ENCODE data around the gene ATXN7L2. TPM values are rescaled to one million over a fixed set of nuclear protein-coding genes. Genes with fewer than 3 reads are reported as not detected.

Gene ATXN7L2
- total RNA-seq, 1 experiment from 2014 or later, result 3.0 TPM

DNA sequence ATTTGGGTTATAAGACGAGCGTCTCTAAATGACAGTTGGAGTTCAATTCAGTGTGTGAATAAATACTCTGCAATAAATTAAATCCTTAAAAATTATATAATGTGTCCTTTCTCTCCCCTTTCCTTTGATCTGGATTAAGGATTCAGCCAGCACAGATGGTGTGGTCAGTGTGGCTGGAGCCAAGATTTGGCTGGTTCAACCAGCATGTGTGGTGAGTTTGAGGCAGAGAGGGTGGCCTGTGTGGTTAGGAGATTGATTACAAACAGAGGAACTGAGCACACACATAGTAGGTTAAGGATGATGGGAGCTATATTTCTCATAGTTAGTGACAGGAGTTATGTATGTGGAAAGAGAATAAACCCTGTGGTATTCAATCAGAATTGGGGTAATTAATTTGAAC lies 40.0 kb downstream of the ATXN7L2 start:
- DNase-seq (ENCODE audit: low read depth), result peak; percentile 82

DNA sequence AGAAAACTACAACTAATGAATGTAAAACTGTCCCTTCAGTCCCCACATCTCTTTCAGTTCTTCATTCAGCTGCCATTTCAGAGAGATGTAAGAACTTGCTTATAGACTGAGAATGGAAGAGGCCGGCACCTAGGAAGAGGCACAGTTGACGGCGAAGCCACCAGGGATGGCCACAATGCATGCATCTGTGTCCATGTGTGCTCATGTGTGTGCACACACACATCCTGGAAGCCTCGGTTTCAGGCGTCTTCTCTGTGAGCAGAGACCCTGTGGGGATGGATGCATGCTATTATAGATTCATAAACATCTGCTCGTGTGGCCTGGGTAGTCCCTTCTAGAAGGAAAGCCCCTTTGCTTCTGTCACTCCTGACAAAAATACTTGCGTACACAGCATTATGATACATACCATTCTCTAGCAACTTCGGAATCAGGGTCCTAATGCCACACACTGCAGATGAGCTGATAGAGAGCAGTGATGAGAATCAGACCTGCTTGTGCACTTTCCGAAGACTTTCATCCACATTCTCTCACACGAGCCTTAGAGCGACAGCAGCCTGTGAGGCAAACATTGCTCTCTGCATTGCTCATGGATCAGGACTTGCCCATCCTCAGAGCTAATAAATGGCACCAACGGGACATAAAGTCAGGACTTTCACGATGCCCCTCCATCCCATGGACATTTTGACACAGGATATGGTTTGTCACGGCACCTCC lies 43.5 kb downstream of the ATXN7L2 start:
- no peak for DNase-seq (ENCODE audit: low read depth)

DNA sequence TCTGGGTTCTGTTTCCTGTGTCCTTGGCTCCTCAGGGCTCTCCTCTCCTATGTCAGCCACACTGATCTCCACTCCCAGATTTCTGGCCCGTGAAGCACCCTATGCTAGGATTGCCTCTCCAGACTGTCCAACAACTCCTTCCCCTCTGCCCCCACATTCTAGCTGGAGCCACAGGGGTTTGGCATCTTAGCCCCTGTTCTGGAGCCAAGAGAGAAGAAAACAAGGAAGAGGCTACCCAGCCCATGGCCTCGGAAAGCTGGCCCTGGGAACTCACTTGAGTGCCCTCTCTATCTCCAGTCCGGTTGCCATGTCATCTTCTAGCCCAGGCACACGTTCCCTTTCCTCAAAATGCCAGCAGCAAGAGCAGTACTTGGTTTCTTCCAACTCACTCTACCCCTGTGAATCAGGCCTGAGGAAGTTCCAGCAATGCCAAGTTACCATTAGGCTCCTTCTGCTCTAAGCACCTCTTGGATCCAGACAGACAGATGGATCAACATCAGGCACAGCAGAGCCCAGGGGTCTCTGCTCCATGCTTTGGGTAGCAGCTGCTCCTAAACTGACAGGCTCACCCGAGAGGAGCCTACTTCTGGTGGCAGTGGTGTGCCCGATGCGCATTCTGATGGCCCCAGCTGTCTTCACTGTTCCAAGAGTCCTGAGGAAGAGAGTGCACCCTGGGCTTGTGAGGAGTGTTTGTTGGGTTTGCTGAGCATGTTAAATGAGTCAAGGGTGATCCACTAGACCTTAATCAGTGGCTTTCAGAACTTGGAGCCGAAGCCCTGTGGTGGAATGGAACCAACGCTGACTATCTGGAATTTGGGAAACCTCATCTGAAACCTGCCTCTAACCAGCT lies 44.4 kb downstream of the ATXN7L2 start:
- no peak for DNase-seq (ENCODE audit: low read depth)

DNA sequence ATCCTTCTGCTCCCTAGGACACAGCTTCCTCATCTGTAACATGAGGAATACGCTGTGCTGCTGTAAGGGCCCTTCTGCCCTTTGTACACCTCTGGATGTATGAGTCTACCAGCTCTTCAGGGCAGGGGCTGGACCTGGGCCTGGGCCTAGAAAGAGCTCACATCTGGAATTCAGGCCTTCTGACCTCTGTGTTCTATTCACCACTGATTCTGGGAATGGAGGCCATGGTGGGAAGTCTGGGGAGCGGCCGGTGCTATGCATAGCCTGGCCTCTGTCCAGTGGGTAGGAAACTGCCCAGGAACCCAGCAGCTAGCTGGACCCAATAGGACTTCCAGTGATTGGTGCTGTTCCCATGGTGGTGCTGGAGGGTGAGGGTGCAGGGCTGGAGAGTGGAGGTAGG lies 45.0 kb downstream of the ATXN7L2 start:
- no peak for DNase-seq (ENCODE audit: low read depth)

GRCh38 chr1:109529881-109530456 lies 46.3 kb downstream of the ATXN7L2 start:
- peak; percentile 67 for DNase-seq (ENCODE audit: low read depth)

- no peak for DNase-seq (ENCODE audit: low read depth)
These were observed 46.9 kb downstream of the ATXN7L2 start for GRCh38 chr1:109530457-109531087.

- no peak for DNase-seq (ENCODE audit: low read depth)
These were observed 47.7 kb downstream of the ATXN7L2 start for GRCh38 chr1:109531380-109531779.

- DNase-seq (ENCODE audit: low read depth), result no peak
These were observed 48.2 kb downstream of the ATXN7L2 start for GRCh38 chr1:109531826-109532364.

GRCh38 chr1:109532365-109533136 lies 48.8 kb downstream of the ATXN7L2 start:
- DNase-seq (ENCODE audit: low read depth), result peak; percentile 81

DNA sequence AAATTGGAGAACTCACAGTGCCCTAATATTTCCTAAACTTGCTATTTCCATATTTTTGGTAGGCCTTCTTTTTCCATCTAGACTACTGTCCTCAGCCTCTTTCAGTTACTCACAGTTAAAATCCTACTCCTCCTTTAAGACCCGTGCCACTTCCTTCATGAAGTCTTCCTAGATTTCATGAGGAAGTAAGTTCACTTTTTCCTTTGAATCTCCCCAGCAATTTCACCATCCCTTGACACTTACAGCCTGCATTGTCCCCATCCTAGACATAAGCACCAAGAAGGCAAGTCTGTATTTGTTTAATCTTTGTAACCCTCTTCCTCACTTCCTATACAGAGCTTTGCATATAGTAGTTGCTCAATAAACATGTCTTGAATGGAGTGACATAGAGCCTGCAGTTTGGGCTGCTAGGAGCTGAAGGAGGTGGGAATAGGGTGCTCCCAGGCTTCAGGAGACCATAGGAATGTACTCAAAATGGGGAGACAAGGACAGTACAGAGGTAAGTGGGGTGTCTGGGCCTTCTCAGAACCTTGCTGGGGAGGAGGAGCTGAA lies 50.7 kb downstream of the ATXN7L2 start:
- no peak for DNase-seq (ENCODE audit: low read depth)

- DNase-seq (ENCODE audit: low read depth), result peak; percentile 42
These were observed 51.8 kb downstream of the ATXN7L2 start for GRCh38 chr1:109535481-109535880.

DNA sequence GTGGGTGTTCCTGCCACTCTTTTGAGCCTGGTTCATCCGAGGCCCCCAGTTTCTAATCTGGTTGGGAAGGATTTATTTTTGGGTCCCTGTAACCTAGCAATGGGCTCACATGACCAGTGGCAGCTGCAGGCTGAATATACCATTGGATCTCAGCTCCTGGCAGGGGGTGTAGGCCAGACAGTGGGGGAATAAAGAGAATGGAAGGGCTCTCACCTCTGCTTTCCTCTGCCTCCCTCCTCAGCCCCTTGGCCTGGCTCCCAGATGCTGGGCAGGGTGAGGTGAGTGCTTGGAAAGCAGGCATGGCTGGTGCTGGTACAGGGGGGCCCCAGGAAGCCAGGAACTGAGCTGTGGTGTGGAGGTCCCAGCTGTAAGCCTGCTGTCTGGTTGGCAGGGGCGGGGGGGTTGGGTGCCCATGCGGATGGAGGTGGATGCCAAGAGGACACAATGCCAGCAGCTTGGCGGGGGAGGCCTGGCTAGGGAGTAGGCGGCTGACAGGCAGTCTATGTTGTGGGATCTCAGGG lies 52.3 kb downstream of the ATXN7L2 start:
- DNase-seq (ENCODE audit: low read depth), result no peak

DNA sequence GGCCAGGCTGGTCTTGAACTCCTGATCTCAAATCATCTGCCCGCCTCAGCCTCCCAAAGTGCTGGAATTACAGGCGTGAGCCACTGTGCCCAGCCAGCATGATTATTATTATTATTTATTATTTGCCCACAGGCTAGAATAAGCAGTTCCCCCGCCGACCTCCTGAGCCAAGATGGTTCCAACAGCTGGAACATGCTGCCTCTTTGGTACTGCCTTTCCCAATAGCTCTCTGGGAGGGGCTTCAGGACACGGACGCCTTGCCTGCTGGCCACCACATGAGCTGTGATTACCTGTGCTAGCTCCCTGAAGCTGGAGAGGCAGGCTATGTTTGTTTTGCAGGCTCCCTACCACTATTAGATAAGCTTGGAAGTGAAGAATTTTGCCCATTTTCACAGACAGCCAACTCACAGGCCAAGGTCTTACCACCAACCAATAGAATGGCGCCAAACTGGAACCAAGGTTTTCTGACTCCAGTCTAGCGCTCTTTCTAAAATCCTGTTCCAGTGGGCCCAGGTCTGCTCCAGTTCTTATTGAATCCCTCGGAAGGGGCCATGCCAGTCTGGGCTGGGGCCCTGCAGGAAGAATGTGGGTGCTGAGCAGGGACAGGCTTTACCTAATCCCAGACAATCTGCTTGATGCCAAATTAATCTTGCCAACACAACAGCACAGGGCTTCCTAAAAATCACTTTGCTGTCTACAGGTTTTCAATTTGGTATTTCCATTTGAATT lies 53.9 kb downstream of the ATXN7L2 start:
- DNase-seq (ENCODE audit: low read depth), result no peak

DNA sequence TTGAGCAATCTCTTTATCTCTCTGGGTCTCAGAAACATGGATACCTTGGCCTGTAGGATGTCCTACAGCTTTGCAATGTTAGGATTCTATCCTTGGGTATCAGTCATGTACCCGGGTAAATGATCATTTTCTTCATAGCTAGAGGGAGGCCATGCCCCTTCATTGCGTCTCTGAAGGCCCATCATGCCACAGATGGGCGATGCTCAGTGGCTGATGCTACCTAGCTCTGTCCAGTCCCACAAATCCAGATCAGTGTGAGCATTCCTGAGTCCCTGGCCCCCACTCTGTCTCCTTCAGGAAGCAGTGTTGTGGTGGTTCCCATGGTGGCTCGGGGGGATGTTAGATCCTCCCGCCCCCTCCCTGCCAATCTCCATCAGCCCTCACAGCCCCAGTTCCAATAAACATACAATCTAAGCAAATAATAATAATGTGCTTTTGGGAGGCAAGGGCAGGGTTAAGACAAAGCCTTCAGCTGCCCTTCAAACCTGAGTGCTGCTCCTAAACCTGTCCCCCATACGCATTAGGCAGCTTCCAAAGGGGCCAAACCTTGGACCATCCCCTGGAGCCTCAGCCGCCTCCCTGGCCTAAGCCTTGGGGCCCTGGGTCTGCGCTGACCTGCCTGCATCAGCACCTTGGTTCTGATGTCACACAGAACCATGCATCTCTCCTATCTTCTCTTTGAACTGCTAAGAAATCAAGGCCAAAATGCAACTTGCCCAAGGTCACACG lies 55.3 kb downstream of the ATXN7L2 start:
- no peak for DNase-seq (ENCODE audit: low read depth)

DNA sequence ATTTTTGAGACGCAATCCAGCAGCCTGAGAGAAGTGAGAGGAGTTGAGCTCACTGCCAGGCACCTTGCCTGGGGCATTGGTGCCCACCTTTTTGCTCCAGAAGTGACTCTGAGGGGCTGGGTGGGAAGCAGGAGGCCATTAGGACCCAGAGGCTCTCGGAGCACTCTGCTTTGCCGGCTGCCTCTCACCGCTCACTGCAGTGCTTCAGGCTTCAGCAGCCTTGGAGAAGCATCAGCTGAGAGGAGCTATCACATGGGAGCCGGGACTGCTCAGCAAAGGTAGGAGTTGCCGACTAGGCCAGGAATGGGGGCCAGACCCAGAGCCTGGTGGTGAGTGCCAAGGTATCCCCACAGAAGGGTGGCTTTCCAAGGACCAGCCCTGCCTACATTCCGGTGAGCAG lies 56.0 kb downstream of the ATXN7L2 start, which contains the start of gene GPR61:
Gene GPR61, plus strand, starts transcription at position 197 of the 400 bp plus-strand sequence. CDS start 3,151 bp downstream, outside the sequence.
- no peak for DNase-seq (ENCODE audit: low read depth)

- no peak for DNase-seq (ENCODE audit: low read depth)
These were observed 57.4 kb downstream of the ATXN7L2 start for GRCh38 chr1:109541102-109541501.

All from RPMI7951 (cell line).